GM06990 (cell line): ENCODE data around the gene TNKS1BP1.

ENCODE experiments used
- DNase-seq: peaks from one replicate; pipeline ENCODE4 v3.0.0-alpha.2; 2011; ENCODE audit not compliant: insufficient read length; ENCODE audit errors: extremely low read depth
- H3K27me3 ChIP-seq: replicated peaks from 2 replicates; pipeline ENCODE4 v1.6.0; 2011; ENCODE audit warnings: low read length; ENCODE audit not compliant: control insufficient read depth, insufficient read depth
- H3K36me3 ChIP-seq: 2 replicates; pipeline ENCODE4 v1.5.1; 2011; ENCODE audit warnings: low read length; ENCODE audit not compliant: control insufficient read depth, insufficient read depth
- H3K4me3 ChIP-seq: replicated peaks from 2 replicates; pipeline ENCODE4 v1.5.1; 2011; ENCODE audit warnings: low read depth, mild to moderate bottlenecking, control low read depth, low read length
- TF ChIP-seq, protein P1 (sequence below): IDR thresholded peaks from 2 replicates; pipeline ENCODE4 v1.5.1; 2011; ENCODE audit warnings: low read length, control low read depth, mild to moderate bottlenecking, inconsistent platforms; ENCODE audit not compliant: insufficient read depth, poor library complexity, severe bottlenecking

Gene TNKS1BP1

DNA sequence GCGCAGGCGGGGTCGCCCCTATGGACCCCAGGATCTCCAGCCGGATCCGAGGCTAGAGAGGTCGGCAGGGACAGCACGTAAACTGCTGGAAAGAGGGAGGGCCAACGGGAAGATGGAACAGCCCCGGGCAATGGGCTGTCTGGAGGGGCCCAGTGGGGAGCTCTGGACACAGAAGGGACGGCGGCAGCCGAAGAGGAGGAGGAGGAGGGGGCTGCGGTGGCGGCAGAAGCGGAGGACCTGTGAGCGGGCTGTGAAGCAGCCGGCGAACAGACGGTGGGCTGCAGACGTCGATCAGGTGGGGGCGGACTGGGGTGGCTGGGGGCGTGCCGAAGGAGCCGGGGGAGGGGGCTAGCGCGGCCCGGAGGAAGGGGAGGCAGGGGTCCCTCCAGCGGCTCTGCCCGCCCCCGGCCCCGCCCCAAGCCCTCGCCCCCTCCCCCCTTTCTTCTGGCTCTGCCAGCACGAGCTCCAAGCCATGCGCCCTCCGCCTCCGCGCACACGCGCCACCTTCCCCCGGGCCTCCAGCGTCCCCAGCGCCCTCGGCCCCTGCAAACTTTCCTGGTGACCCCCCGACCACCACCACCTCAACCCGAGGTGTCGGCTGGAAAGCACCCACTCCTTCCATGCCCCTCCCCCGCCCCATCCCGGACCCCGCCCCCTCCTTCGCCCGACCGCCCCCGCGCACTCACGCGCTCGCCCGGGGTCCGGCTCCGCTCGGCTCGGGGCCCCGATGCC lies 432 bp downstream of the TNKS1BP1 start:
- peaks cover 18% of the 10 kb centered on the region for H3K36me3 ChIP-seq
- DNase-seq = no peak
- no peaks in the 10 kb centered on the region for H3K27me3 ChIP-seq
- TF ChIP-seq, protein P1, sequence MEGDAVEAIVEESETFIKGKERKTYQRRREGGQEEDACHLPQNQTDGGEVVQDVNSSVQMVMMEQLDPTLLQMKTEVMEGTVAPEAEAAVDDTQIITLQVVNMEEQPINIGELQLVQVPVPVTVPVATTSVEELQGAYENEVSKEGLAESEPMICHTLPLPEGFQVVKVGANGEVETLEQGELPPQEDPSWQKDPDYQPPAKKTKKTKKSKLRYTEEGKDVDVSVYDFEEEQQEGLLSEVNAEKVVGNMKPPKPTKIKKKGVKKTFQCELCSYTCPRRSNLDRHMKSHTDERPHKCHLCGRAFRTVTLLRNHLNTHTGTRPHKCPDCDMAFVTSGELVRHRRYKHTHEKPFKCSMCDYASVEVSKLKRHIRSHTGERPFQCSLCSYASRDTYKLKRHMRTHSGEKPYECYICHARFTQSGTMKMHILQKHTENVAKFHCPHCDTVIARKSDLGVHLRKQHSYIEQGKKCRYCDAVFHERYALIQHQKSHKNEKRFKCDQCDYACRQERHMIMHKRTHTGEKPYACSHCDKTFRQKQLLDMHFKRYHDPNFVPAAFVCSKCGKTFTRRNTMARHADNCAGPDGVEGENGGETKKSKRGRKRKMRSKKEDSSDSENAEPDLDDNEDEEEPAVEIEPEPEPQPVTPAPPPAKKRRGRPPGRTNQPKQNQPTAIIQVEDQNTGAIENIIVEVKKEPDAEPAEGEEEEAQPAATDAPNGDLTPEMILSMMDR = no peak
- H3K4me3 ChIP-seq = peak overlapping the region; percentile 71

DNA sequence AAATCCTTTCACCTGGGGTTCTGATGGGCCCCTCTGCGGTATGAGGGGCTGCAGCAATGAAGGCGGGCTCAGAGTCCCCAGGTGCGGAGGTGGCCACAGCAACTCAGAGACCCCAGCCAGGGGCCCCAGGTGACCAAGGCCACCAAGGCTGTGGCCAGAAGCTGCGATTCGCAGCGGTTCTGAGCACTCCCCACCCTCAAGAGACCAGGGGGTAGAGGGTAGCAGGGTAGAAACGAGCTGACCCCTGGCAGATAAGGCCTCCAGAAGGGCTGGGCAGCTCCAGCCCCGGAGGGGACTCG lies 948 bp downstream of the TNKS1BP1 start:
- no peaks in the 10 kb centered on the region for H3K27me3 ChIP-seq
- peak overlapping the region; percentile 71 for H3K4me3 ChIP-seq
- peaks cover 16% of the 10 kb centered on the region for H3K36me3 ChIP-seq
- no peak for DNase-seq
- TF ChIP-seq, protein P1 = no peak

DNA sequence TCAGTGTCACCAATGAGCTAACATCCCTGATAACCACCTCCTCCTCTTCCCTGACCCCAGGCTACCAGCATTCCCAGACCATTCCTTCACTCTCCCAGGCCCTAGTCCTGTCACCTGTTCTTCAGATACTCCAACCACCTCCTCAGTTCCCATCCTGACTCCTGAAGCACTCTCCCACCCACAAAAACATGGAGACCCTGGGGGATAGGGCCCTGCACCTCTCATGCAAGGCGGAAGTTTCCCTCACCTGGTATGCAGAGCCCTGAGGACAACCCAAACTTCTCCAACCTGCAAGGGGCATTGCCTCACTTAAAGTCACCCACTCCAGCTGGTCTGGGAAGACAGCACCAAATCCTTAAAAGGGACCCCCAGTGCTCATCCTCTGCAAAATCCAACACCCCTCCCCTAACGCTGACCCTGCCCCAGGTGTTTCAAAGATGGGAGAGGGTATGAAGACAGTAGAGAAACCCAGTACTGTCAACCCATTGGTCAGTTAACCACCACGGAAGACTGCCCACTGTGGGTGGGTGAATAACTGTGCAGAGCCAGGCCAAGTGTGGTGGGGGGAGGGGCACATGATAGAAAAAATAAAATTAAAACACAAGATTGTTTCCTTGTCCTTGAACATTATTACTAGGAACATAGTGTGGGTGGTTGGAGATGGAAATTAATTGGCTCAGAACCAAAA lies 1.4 kb downstream of the TNKS1BP1 start:
- H3K27me3 ChIP-seq = no peaks in the 10 kb centered on the region
- H3K4me3 ChIP-seq = no peak overlapping the region
- peaks cover 16% of the 10 kb centered on the region for H3K36me3 ChIP-seq
- TF ChIP-seq, protein P1 = no peak
- no peak for DNase-seq

DNA sequence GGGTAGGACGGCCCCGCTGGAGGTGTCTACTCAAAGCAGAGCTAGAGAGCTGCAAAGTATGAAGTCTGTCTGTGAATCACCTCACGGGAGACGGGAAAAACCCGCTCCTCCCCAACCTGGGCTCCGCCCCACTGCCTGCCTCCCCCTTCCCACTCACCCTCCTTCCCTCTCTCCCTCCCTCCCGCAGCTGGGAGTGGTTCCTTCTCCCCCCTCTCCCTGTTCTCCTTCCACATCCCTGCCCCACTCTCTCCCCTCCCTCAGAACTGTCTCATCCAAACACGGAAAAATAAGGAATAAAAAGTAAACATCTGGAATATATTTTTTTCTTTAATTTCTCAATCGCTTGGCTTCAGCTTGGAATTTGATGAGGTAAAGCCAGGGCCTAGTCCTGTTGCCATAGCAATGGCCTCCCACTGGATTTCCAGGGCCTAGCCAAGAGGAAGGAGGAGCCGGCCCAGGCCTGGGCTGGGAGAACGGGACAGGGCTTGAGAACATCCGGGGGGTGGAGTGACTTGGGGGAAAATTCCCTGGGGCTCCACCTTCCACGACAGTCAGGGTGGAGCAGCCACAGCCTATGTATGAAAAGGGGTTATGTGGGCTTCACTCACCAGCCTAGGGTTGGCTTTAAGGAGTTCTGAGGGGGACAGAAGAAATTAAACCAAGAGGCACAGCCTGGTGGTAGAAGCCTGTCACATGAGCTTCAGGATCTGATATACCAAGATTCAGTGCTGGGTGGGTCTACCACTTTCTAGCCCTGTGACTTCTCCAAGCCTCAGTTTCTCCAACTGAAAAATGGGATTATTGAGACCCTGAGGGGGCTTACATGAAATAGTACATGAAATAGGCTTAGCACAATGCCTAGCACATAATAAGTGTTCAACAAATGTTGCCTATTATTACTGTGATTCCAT lies 2.2 kb downstream of the TNKS1BP1 start:
- no peaks in the 10 kb centered on the region for H3K27me3 ChIP-seq
- no peak for DNase-seq
- no peak overlapping the region for H3K4me3 ChIP-seq
- TF ChIP-seq, protein P1 = no peak
- peaks cover 13% of the 10 kb centered on the region for H3K36me3 ChIP-seq

DNA sequence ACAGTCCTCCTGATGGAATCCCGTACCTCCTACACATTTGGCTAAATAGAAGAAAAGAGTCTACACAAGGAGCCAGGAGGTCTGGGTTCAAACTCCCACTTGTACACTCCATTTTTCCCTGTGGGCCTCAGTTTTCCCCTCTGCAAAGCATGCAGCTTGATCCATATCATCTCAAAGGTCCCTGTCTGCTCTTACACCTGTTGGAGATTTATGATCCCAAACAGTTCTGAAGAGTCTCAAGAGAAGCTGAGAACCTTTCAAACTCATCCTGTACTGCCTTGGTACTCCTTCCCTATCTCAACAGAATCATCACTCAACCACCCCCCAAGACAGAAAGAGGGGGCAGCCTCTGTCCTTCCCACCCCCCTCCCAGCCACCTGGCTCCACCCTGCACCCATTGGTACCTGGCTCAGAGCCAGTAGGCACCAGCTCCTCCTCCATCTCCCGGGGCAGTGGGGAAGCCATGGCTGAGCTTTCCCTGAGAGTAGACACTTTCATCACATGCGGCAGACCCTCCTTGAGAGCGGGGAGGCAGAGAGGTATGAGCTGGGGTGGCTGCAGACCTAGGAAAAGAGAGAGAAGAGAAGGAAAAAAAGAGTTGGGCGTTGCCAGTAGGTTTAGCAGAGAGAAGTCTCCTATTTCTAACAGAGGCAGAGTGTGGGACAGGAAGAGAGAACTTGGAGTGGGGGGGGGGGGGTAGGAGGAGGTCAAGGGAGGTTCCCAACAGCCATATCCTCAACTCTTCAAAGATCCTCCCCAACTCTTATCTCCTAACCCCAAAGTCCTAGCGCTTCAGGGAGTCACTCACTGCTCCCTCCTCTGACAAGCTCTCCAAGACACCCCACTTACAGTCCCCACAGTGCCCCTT lies 3.1 kb downstream of the TNKS1BP1 start:
- Histone ChIP-seq H3K27me3 (no peaks in the 10 kb centered on the region), H3K4me3 (no peak overlapping the region), H3K36me3 (peaks cover 5% of the 10 kb centered on the region)
- DNase-seq = no peak
- TF ChIP-seq, protein P1 = no peak
